Lung microvascular endothelial cell (primary cell): Measurements from ENCODE around the gene TAS2R43. TPM values are rescaled to one million over a fixed set of nuclear protein-coding genes. Genes with fewer than 3 reads are reported as not detected.
"Not testable (repeated sequence)": the region's sequence is repeated elsewhere in the genome, so short reads cannot be mapped to it uniquely, and the experiment has no call there.

Experiments
- DNase-seq, 2 donors: peaks; one replicate each; pipeline versions ENCODE4 v3.0.0 to v3.0.0-alpha.2; 2010; ENCODE audit warnings: low read depth in 2 of 2
- total RNA-seq: library from RNA; depleted of rRNA; stranded (reverse); fragments of >200 nt; gene quantifications from 2 replicates; pipeline ENCODE4 v1.2.1, GENCODE V29; 2014

The TAS2R43 gene
- total RNA-seq, 1 donor from 2014 or later = 0.99 TPM

GRCh38 chr12:11059784-11060183, 32.3 kb downstream of the TAS2R43 start:
- DNase-seq = peak in 1 of 2 donors; percentile 46

- DNase-seq = no peak
Observed at GRCh38 chr12:11059041-11059440, 33.1 kb downstream of the TAS2R43 start.

DNA sequence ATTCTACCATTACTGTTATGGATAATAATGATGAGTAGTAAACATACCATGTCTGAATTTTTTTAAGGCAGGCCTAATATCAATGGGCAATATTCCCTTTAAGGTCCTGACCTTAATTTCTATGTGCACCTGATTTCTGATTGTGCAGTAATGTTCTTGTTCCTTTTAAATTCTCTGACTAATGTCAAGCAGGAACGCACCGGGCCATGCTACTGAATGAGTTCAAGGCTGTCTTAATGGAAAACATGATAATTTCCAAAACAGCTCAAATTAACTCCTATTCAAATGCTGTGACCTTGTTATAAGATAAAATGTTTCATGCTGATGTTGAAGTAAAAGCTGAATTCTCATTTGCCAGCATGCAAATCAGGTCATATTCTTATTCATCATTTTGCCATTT, 36.8 kb downstream of the TAS2R43 start:
- DNase-seq = peak; percentile 26 to 29

- not testable (repeated sequence) for DNase-seq
Observed at GRCh38 chr12:11049806-11050531, 42.1 kb downstream of the TAS2R43 start.

GRCh38 chr12:11041366-11041765, 50.7 kb downstream of the TAS2R43 start:
- not testable (repeated sequence) for DNase-seq

Other genes starting within 250 kb of the TAS2R43 start
- 0.22 and 0.40 TPM in 2 replicates for gene PRR4, start 242.8 kb downstream of the TAS2R43 start, total RNA-seq
- gene PRH1, start 208.1 kb downstream of the TAS2R43 start, total RNA-seq = 5.2 and 8.3 TPM in 2 replicates
- gene TAS2R13, start 182.8 kb downstream of the TAS2R43 start, total RNA-seq = 0.20 and 0.44 TPM in 2 replicates
- not detected in 2 replicates for gene PRH2, start 163.1 kb downstream of the TAS2R43 start, total RNA-seq
- 0.87 and 1.4 TPM in 2 replicates for gene TAS2R14, start 153.1 kb downstream of the TAS2R43 start, total RNA-seq
- 1.1 and 1.2 TPM in 2 replicates for gene TAS2R50, start 105.4 kb downstream of the TAS2R43 start, total RNA-seq
- 1.1 and 1.8 TPM in 2 replicates for gene TAS2R20, start 94.0 kb downstream of the TAS2R43 start, total RNA-seq
- 1.3 and 2.6 TPM in 2 replicates for gene TAS2R19, start 69.7 kb downstream of the TAS2R43 start, total RNA-seq
- 1.1 and 1.8 TPM in 2 replicates for gene TAS2R31, start 60.9 kb downstream of the TAS2R43 start, total RNA-seq
- 0.65 and 0.79 TPM in 2 replicates for gene TAS2R46, start 30.0 kb downstream of the TAS2R43 start, total RNA-seq
- gene TAS2R30, start 42.3 kb upstream of the TAS2R43 start, total RNA-seq = 1.1 and 2.2 TPM in 2 replicates
- gene SMIM10L1, start 78.9 kb upstream of the TAS2R43 start, total RNA-seq = 4.6 and 6.7 TPM in 2 replicates
- gene TAS2R42, start 94.6 kb upstream of the TAS2R43 start, total RNA-seq = not detected in 2 replicates
- gene PRB3, start 177.4 kb upstream of the TAS2R43 start, total RNA-seq = not detected in 2 replicates
- not detected in 2 replicates for gene PRB4, start 218.1 kb upstream of the TAS2R43 start, total RNA-seq